GM12878 (cell line): ENCODE results near the gene JPT1. TPM values are rescaled to one million over a fixed set of nuclear protein-coding genes. Genes with fewer than 3 reads are reported as not detected.

Experiments used
- ATAC-seq: fragments of 200-7000 bp; cut with Tn5 transposase; 3 replicates; pipeline ENCODE4 v1.9.1; 2020; ENCODE audit warnings: mild to moderate bottlenecking, moderate library complexity
- BruUV-seq: library from RNA; stranded (reverse); fragments of 400-500 nt; replicated peaks from 2 replicates; lab custom pipeline; 2021; lab: Mats Ljungman, UMichigan
- CTCF ChIA-PET: fragments of 300-600 bp; sonication (Branson Sonifier 250); formaldehyde crosslinking; extraction: SDS; loops from one replicate; lab custom pipeline; 2021; ENCODE audit warnings: inconsistent platforms; lab: Yijun Ruan, JAX
- POLR2A ChIA-PET: fragments of 350-600 bp; formaldehyde crosslinking; extraction: SDS; loops from one replicate; lab custom pipeline; 2021; ENCODE audit warnings: inconsistent platforms; lab: Charles Lee
- RAD21 ChIA-PET: fragments of 300-600 bp; sonication (Branson Sonifier 250); formaldehyde crosslinking; loops from one replicate; lab custom pipeline; 2023; ENCODE audit warnings: antibody characterized with exemption; ENCODE audit not compliant: unreplicated experiment; lab: Charles Lee
- SMC1A ChIA-PET: fragments of 300-600 bp; sonication (Branson Sonifier 250); formaldehyde crosslinking; loops from one replicate; lab custom pipeline; 2023; ENCODE audit not compliant: unreplicated experiment, uncharacterized antibody; lab: Charles Lee
- DNase-seq: peaks from one replicate; pipeline ENCODE4 v3.0.0-alpha.2; 2011; ENCODE audit warnings: low read depth, low spot score
- FAIRE-seq: peaks from 3 replicates; lab custom pipeline; 2011; peaks lifted over from hg19 to GRCh38; lab: Jason Lieb, UNC
- H2AFZ ChIP-seq: 2 replicates; pipeline ENCODE4 v1.6.0; 2011; ENCODE audit warnings: low read depth, low read length, control low read depth; ENCODE audit not compliant: control insufficient read depth
- H3K27ac ChIP-seq: 2 replicates; pipeline ENCODE4 v1.5.1; 2011; ENCODE audit warnings: control low read depth; ENCODE audit not compliant: control insufficient read depth, insufficient read depth
- H3K27me3 ChIP-seq, 2 experiments: replicated peaks in 1 of 2; 2 replicates each; pipeline versions ENCODE4 v1.6.0 to v1.6.1; 2011; ENCODE audit warnings: low read length in 1 of 2; ENCODE audit not compliant: control insufficient read depth in 2 of 2, insufficient read depth in 2 of 2
- H3K36me3 ChIP-seq, 2 experiments: 2 replicates each; pipeline ENCODE4 v1.5.1; 2011; ENCODE audit warnings: low read length in 1 of 2; ENCODE audit not compliant: control insufficient read depth in 2 of 2, insufficient read depth in 2 of 2
- H3K4me1 ChIP-seq: 2 replicates; pipeline ENCODE4 v1.6.1; 2011; ENCODE audit warnings: mild to moderate bottlenecking, low read length, moderate library complexity, mixed read lengths; ENCODE audit not compliant: control insufficient read depth, insufficient read depth
- H3K4me2 ChIP-seq: 2 replicates; pipeline ENCODE4 v1.6.0; 2011; ENCODE audit warnings: control low read depth; ENCODE audit not compliant: control insufficient read depth, insufficient read depth
- H3K4me3 ChIP-seq: fragments of 200-600 bp; sonication (generic); 2 replicates; pipeline ENCODE4 v1.5.1; 2016
- H3K79me2 ChIP-seq: 2 replicates; pipeline ENCODE4 v1.6.0; 2011; ENCODE audit warnings: low read length; ENCODE audit not compliant: control insufficient read depth, insufficient read depth
- H3K9ac ChIP-seq: 2 replicates; pipeline ENCODE4 v1.8.0; 2011; ENCODE audit warnings: low read length, control low read depth, mixed read lengths; ENCODE audit not compliant: control insufficient read depth, insufficient read depth
- H3K9me3 ChIP-seq: replicated peaks from 3 replicates; pipeline ENCODE4 v1.5.1; 2011; ENCODE audit warnings: mild to moderate bottlenecking, low read length; ENCODE audit not compliant: control insufficient read depth, insufficient read depth
- H4K20me1 ChIP-seq: 2 replicates; pipeline ENCODE4 v1.6.0; 2011; ENCODE audit not compliant: control insufficient read depth, insufficient read depth
- E2F4 ChIP-seq: IDR thresholded peaks from 2 replicates; pipeline ENCODE4 v1.6.1; 2012; ENCODE audit warnings: low read depth, low read length, improper control_type of control experiment
- HCFC1 ChIP-seq: fragments of 150-350 bp; IDR thresholded peaks from 2 replicates; pipeline ENCODE4 v1.6.1; 2014; ENCODE audit warnings: low read length
- RAD21 ChIP-seq: IDR thresholded peaks from 2 replicates; pipeline ENCODE4 v1.6.1; 2011; ENCODE audit warnings: mild to moderate bottlenecking, low read depth, low read length, moderate library complexity; ENCODE audit not compliant: insufficient read depth
- SMC3 ChIP-seq: IDR thresholded peaks from 2 replicates; pipeline ENCODE4 v1.6.1; 2011; ENCODE audit warnings: low read length, improper control_type of control experiment, borderline replicate concordance
- TCF12 ChIP-seq: IDR thresholded peaks from 2 replicates; pipeline ENCODE4 v1.6.1; 2011; ENCODE audit warnings: low read depth, mild to moderate bottlenecking, low read length
- WGBS: methylation state at CpG from one replicate; pipeline ENCODE4 v1.1.6; 2016; ENCODE audit warnings: low lambda C conversion rate; ENCODE audit not compliant: insufficient replicate concordance, insufficient coverage; ENCODE audit errors: missing lambda C conversion rate; 5-methylcytosine and 5-hydroxymethylcytosine counted together
- in situ Hi-C: fragments of 300-500 bp; cut with MboI; formaldehyde crosslinking; loops from 9 replicates; pipeline ENCODE4 v1.14.3; 2018; ENCODE audit warnings: mixed read lengths
- intact Hi-C: fragments of 100-400 bp; cut with micrococcal nuclease; formaldehyde crosslinking; loops from one replicate; pipeline ENCODE4 v1.14.2; 2022; ENCODE audit not compliant: unreplicated experiment
- polyA plus RNA-seq, 11 experiments: library from polyadenylated mRNA; depleted of rRNA in 4 of 11; unstranded in 6 of 11; stranded (reverse) in 5 of 11; fragments of >200 nt; fragmentation: Nextera tagmentation in 4 of 11; fragmentation: Illumina TruSeq in 1 of 11; extraction: Ambion mirVana in 4 of 11; extraction: Trizol in 1 of 11; gene quantifications; 1 replicate in 1 of 11; 2 replicates in 10 of 11; pipeline versions ENCODE4 v1.2.1 to v1.2.3, GENCODE V29; 2011 to 2016; ENCODE audit warnings: inconsistent platforms in 2 of 11, missing spikeins in 2 of 11, low read depth in 1 of 11
- total RNA-seq, 4 experiments: library from RNA; depleted of rRNA in 3 of 4; stranded (reverse); fragments of >200 nt in 3 of 4; fragmentation: Illumina TruSeq in 1 of 4; extraction: Trizol in 1 of 4; gene quantifications; 2 replicates each; pipeline versions ENCODE4 v1.2.1 to v1.2.3, GENCODE V29; 2013 to 2021
- TF ChIP-seq, protein P1 (sequence below), 3 experiments: IDR thresholded peaks in 2 of 3; conservative IDR thresholded peaks in 1 of 3; 2 replicates each; pipeline ENCODE4 v1.5.1; 2011; ENCODE audit warnings: low read depth in 3 of 3, low read length in 3 of 3, mild to moderate bottlenecking in 3 of 3, control low read depth in 2 of 3, moderate library complexity in 2 of 3, inconsistent platforms in 1 of 3, mixed read lengths in 1 of 3; ENCODE audit not compliant: control insufficient read depth in 2 of 3, insufficient read depth in 1 of 3; ENCODE audit errors: extremely low read depth in 1 of 3

Gene JPT1
- total and polyA plus RNA-seq, 10 of the 15 experiments (the other 5 are each of a cell fraction or from before 2014, with no cell fraction given): 79.7 to 651 (median 323) TPM

GRCh38 chr17:75105126-75106080 is 48.9 kb downstream of the JPT1 start:
- Histone ChIP-seq H3K4me1 (peaks cover 12% of the 10 kb centered on the region; the same call in 1 of the 2 replicates), H3K4me2 (no peak overlapping the region), H3K79me2 (peaks cover 3% of the 10 kb centered on the region), H3K9me3 (no peaks in the 10 kb centered on the region), H2AFZ (no peak overlapping the region), H3K27me3 (no peaks in the 10 kb centered on the region; a peak in 1 of 4 replicates), H4K20me1 (no peaks in the 10 kb centered on the region), H3K4me3 (no peak overlapping the region), H3K27ac (no peak overlapping the region), H3K9ac (no peak overlapping the region), H3K36me3 (no peaks in the 10 kb centered on the region)
- FAIRE-seq: peak; percentile 54
- in situ Hi-C loops (no loop called here), intact Hi-C loops (no loop called here)
- RAD21 ChIA-PET: interaction anchor here (0.9 to 1.9 kb wide), 9 partner anchors 9 to 144 kb away, joined by 3 to 9 read pairs (median 3); partner anchors contain the start of gene NT5C
- peak; percentile 39 for TF ChIP-seq RAD21
- no peak for TF ChIP-seq HCFC1
- peak; percentile 32; the same call in 1 of the 2 replicates for TF ChIP-seq SMC3
- TF ChIP-seq E2F4: no peak
- TF ChIP-seq, protein P1, sequence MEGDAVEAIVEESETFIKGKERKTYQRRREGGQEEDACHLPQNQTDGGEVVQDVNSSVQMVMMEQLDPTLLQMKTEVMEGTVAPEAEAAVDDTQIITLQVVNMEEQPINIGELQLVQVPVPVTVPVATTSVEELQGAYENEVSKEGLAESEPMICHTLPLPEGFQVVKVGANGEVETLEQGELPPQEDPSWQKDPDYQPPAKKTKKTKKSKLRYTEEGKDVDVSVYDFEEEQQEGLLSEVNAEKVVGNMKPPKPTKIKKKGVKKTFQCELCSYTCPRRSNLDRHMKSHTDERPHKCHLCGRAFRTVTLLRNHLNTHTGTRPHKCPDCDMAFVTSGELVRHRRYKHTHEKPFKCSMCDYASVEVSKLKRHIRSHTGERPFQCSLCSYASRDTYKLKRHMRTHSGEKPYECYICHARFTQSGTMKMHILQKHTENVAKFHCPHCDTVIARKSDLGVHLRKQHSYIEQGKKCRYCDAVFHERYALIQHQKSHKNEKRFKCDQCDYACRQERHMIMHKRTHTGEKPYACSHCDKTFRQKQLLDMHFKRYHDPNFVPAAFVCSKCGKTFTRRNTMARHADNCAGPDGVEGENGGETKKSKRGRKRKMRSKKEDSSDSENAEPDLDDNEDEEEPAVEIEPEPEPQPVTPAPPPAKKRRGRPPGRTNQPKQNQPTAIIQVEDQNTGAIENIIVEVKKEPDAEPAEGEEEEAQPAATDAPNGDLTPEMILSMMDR (IDR thresholded peaks at IDR 0.05 in 2 of 3, conservative IDR thresholded peaks at IDR 0.05 in 1 of 3; ENCODE audit: control insufficient read depth in 2 of 3, extremely low read depth in 1 of 3, insufficient read depth in 1 of 3, low read depth in 3 of 3, low read length in 3 of 3): peak; percentile 66 to 88 (median 77)
- 0 out of 2 replicates have a peak, but pooled peaks have one; percentile 29 for TF ChIP-seq TCF12
- no peak for DNase-seq
- no TSS peak for BruUV-seq
- ATAC-seq: peak; percentile 61
- SMC1A ChIA-PET: interaction anchor here (0.7 to 1.8 kb wide), 9 partner anchors 9 to 148 kb away, joined by 3 to 7 read pairs (median 4); no protein-coding TSS in a partner anchor
- 49% methylated on average over 19 of the region's 20 CpGs for WGBS
- CTCF ChIA-PET: interaction anchor here (0.6 to 4.3 kb wide), 21 partner anchors 9 to 314 kb away, joined by 3 to 30 read pairs (median 5); partner anchors contain the start of gene MRPL58
- POLR2A ChIA-PET: interaction anchor here (0.6 to 1.6 kb wide), 4 partner anchors 12 to 99 kb away, joined by 3 to 4 read pairs (median 3); no protein-coding TSS in a partner anchor
